Hepatocyte (in vitro differentiated cells): ENCODE measurements around the gene CISD3. TPM values are rescaled to one million over a fixed set of nuclear protein-coding genes. Genes with fewer than 3 reads are reported as not detected.

Source experiments
- DNase-seq: peaks from one replicate; pipeline ENCODE4 v3.0.0-alpha.2; 2016; ENCODE audit warnings: low spot score
- H2AFZ ChIP-seq: fragments of 200-600 bp; sonication (generic); 2 replicates; pipeline ENCODE4 v1.6.0; 2016; ENCODE audit warnings: antibody characterized with exemption, mild to moderate bottlenecking
- H3K27ac ChIP-seq: fragments of 200-600 bp; sonication (generic); 2 replicates; pipeline ENCODE4 v1.5.1; 2016; ENCODE audit warnings: mild to moderate bottlenecking
- H3K27me3 ChIP-seq: fragments of 200-600 bp; sonication (generic); 2 replicates; pipeline ENCODE4 v1.6.1; 2016
- H3K36me3 ChIP-seq: fragments of 200-600 bp; sonication (generic); replicated peaks from 2 replicates; pipeline ENCODE4 v1.5.1; 2016; ENCODE audit warnings: low read depth; ENCODE audit not compliant: insufficient read depth
- H3K4me1 ChIP-seq: fragments of 200-600 bp; sonication (generic); 2 replicates; pipeline ENCODE4 v1.5.1; 2016; ENCODE audit warnings: mild to moderate bottlenecking, moderate library complexity; ENCODE audit not compliant: insufficient read depth
- H3K4me2 ChIP-seq: fragments of 200-600 bp; sonication (generic); 2 replicates; pipeline ENCODE4 v1.6.0; 2016
- H3K4me3 ChIP-seq: fragments of 200-600 bp; sonication (generic); 2 replicates; pipeline ENCODE4 v1.5.1; 2016; ENCODE audit warnings: mild to moderate bottlenecking
- H3K79me2 ChIP-seq: fragments of 200-600 bp; sonication (generic); 2 replicates; pipeline ENCODE4 v1.6.0; 2017; ENCODE audit warnings: mild to moderate bottlenecking
- H3K9me2 ChIP-seq: fragments of 200-600 bp; sonication (generic); replicated peaks from 2 replicates; pipeline ENCODE4 v1.6.0; 2017; ENCODE audit warnings: mild to moderate bottlenecking; ENCODE audit not compliant: insufficient read depth
- H3K9me3 ChIP-seq: fragments of 200-600 bp; sonication (generic); 2 replicates; pipeline ENCODE4 v1.5.1; 2016; ENCODE audit warnings: low read depth, mild to moderate bottlenecking
- H4K20me1 ChIP-seq: fragments of 200-600 bp; sonication (generic); 2 replicates; pipeline ENCODE4 v1.6.0; 2016; ENCODE audit warnings: mild to moderate bottlenecking; ENCODE audit not compliant: insufficient read depth, poor library complexity, severe bottlenecking
- CTCF ChIP-seq: fragments of 200-600 bp; sonication (generic); IDR thresholded peaks from 2 replicates; pipeline ENCODE4 v1.5.1; 2016; ENCODE audit warnings: antibody characterized with exemption, mild to moderate bottlenecking; ENCODE audit not compliant: poor library complexity
- EZH2 ChIP-seq: fragments of 200-600 bp; sonication (generic); IDR thresholded peaks from 2 replicates; pipeline ENCODE4 v1.6.1; 2016; ENCODE audit warnings: antibody characterized with exemption, mild to moderate bottlenecking, borderline replicate concordance
- EZH2phosphoT487 ChIP-seq: fragments of 200-600 bp; sonication (generic); IDR thresholded peaks from one replicate; pipeline ENCODE4 v1.6.1; 2018; ENCODE audit warnings: antibody characterized with exemption, mild to moderate bottlenecking, low read depth, moderate library complexity; ENCODE audit not compliant: unreplicated experiment, severe bottlenecking
- WGBS: methylation state at CpG from one replicate; pipeline ENCODE4 v1.1.6; 2016; ENCODE audit warnings: low lambda C conversion rate; ENCODE audit errors: missing lambda C conversion rate; 5-methylcytosine and 5-hydroxymethylcytosine counted together
- polyA plus RNA-seq: library from polyadenylated mRNA; unstranded; fragments of >200 nt; fragmentation: Nextera tagmentation; extraction: Ambion mirVana; gene quantifications from 2 replicates; pipeline ENCODE4 v1.2.1, GENCODE V29; 2016
- total RNA-seq: library from RNA; depleted of rRNA; stranded (reverse); fragments of >200 nt; gene quantifications from 2 replicates; pipeline ENCODE4 v1.2.3, GENCODE V29; 2014

CISD3 gene
- total and polyA plus RNA-seq, 2 experiments from 2014 or later, result 5.0 to 37.0 TPM

DNA sequence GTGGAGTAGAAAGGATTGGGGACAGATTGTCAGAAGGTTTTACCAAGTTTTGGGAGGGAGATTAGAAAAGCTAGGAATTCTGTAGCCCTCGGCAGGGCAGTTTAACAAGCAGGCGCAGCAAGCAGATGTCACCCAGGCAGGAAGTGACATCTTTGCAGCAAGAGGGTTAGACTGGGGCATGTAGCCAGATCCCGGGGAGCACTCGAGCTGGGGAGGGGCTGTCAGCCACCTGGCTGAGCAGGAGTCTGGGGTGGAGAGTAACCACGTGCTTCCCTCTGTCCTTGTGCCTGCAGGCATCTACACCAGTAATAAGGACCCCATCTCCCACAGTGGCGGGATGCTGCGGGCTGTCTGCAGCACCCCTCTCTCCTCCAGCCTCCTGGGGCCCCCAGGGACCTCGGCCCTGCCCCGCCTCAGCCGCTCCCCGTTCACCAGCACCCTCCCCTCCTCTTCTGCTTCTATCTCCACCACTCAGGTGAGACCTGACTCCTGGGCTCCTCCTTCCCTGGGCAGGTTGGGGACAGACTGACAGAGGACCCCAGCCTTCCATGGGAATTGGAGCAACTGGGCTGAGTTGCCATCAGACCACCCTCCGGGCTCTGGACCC lies 12.9 kb upstream of the CISD3 start:
- no peaks in the 10 kb centered on the region for H3K9me3 ChIP-seq
- H2AFZ ChIP-seq, result no peak overlapping the region
- H4K20me1 ChIP-seq, result no peaks in the 10 kb centered on the region
- DNase-seq, result no peak
- no peak overlapping the region for H3K27ac ChIP-seq
- H3K36me3 ChIP-seq, result no peaks in the 10 kb centered on the region
- TF ChIP-seq CTCF (no peak), EZH2 (no peak), EZH2phosphoT487 (no peak)
- no peak overlapping the region for H3K4me2 ChIP-seq
- 93% methylated on average over 12 of the region's 12 CpGs for WGBS
- H3K4me3 ChIP-seq, result no peak overlapping the region
- H3K4me1 ChIP-seq, result peaks cover 10% of the 10 kb centered on the region
- no peaks in the 10 kb centered on the region for H3K79me2 ChIP-seq
- no peaks in the 10 kb centered on the region for H3K9me2 ChIP-seq
- H3K27me3 ChIP-seq, result no peaks in the 10 kb centered on the region

- no peak overlapping the region for H3K4me3 ChIP-seq
- no peaks in the 10 kb centered on the region for H3K9me2 ChIP-seq
- no peak for TF ChIP-seq CTCF
- no peak for TF ChIP-seq EZH2
- no peak for TF ChIP-seq EZH2phosphoT487
- no peaks in the 10 kb centered on the region for H4K20me1 ChIP-seq
- no peak for DNase-seq
- no peaks in the 10 kb centered on the region for H3K9me3 ChIP-seq
- 51% methylated on average over 22 of the region's 29 CpGs for WGBS
- no peaks in the 10 kb centered on the region for H3K36me3 ChIP-seq
- H2AFZ ChIP-seq, result no peak overlapping the region
- no peaks in the 10 kb centered on the region for H3K79me2 ChIP-seq
- H3K27ac ChIP-seq, result no peak overlapping the region
- H3K27me3 ChIP-seq, result no peaks in the 10 kb centered on the region
- H3K4me2 ChIP-seq, result peak overlapping the region; percentile 49
- H3K4me1 ChIP-seq, result peaks cover 10% of the 10 kb centered on the region
Observed at GRCh38 chr17:38719289-38719942, 10.7 kb upstream of the CISD3 start.

DNA sequence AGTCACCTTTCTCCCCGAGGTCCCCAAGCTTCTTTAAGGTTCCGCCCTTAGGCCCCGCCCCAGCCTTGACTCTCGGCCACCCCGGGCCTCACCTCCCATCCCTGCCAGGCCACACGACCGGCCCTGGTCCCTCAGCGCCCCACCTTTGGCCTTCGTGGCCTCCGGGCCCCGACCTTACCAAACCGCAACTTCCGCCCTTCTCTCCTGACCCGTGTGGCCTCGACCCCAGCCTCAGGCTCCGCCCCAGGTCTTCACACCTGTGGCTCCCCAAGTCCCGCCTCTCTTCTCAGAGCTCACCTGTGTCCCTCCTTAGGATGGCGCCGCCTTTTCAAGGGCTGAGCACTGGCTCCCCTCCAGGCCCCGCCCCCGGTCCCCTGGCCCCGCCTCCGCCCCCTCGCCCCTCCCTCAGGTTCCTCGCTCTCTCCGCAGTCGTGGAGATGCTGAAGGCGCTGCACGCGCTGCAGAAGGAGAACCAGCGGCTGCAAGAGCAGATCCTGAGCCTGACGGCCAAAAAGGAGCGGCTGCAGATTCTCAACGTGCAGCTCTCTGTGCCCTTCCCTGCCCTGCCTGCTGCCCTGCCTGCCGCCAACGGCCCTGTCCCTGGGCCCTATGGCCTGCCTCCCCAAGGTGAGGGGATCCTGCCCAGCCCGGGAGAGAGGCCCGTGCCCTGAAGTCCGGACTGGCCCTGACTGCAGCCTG lies 10.0 kb upstream of the CISD3 start:
- DNase-seq, result no peak
- Histone ChIP-seq H3K27ac (no peak overlapping the region), H3K4me1 (peaks cover 10% of the 10 kb centered on the region), H3K9me2 (no peaks in the 10 kb centered on the region), H3K4me3 (no peak overlapping the region), H3K36me3 (no peaks in the 10 kb centered on the region), H4K20me1 (no peaks in the 10 kb centered on the region), H3K27me3 (no peaks in the 10 kb centered on the region), H3K9me3 (no peaks in the 10 kb centered on the region), H3K4me2 (no peak overlapping the region), H3K79me2 (no peaks in the 10 kb centered on the region), H2AFZ (no peak overlapping the region)
- TF ChIP-seq EZH2 (no peak), CTCF (no peak), EZH2phosphoT487 (no peak)
- 64% methylated on average over 21 of the region's 39 CpGs for WGBS
